Activated naive CD4-positive, alpha-beta T cell treated with anti-CD3 and anti-CD28 coated beads, Interleukin-2, amount 10 ng/mL, durations not matched to agents 7 days and 5 days (primary cell): ENCODE measurements around the gene WLS.

Source experiments
- CTCF ChIA-PET: fragments of 350-600 bp; sonication (Branson Sonifier 250); formaldehyde crosslinking; loops from one replicate; lab custom pipeline; 2021; ENCODE audit warnings: antibody characterized with exemption; lab: Charles Lee
- DNase-seq: peaks from one replicate; pipeline ENCODE4 v3.0.0-alpha.2; 2020
- H3K27ac Mint-ChIP-seq: one replicate; pipeline ENCODE4 v1.8.0; 2021; ENCODE audit warnings: mild to moderate bottlenecking, moderate library complexity, mixed read lengths
- H3K27me3 Mint-ChIP-seq: one replicate; pipeline ENCODE4 v1.8.0; 2021; ENCODE audit warnings: mild to moderate bottlenecking, mixed read lengths
- H3K36me3 Mint-ChIP-seq: one replicate; pipeline ENCODE4 v1.8.0; 2021; ENCODE audit warnings: mixed read lengths
- H3K4me1 Mint-ChIP-seq: one replicate; pipeline ENCODE4 v1.8.0; 2021; ENCODE audit warnings: mixed read lengths
- H3K4me3 Mint-ChIP-seq: one replicate; pipeline ENCODE4 v1.8.0; 2021; ENCODE audit warnings: mild to moderate bottlenecking, moderate library complexity, mixed read lengths
- H3K9me3 Mint-ChIP-seq: one replicate; pipeline ENCODE4 v1.8.0; 2021; ENCODE audit warnings: mixed read lengths

Gene WLS

DNA sequence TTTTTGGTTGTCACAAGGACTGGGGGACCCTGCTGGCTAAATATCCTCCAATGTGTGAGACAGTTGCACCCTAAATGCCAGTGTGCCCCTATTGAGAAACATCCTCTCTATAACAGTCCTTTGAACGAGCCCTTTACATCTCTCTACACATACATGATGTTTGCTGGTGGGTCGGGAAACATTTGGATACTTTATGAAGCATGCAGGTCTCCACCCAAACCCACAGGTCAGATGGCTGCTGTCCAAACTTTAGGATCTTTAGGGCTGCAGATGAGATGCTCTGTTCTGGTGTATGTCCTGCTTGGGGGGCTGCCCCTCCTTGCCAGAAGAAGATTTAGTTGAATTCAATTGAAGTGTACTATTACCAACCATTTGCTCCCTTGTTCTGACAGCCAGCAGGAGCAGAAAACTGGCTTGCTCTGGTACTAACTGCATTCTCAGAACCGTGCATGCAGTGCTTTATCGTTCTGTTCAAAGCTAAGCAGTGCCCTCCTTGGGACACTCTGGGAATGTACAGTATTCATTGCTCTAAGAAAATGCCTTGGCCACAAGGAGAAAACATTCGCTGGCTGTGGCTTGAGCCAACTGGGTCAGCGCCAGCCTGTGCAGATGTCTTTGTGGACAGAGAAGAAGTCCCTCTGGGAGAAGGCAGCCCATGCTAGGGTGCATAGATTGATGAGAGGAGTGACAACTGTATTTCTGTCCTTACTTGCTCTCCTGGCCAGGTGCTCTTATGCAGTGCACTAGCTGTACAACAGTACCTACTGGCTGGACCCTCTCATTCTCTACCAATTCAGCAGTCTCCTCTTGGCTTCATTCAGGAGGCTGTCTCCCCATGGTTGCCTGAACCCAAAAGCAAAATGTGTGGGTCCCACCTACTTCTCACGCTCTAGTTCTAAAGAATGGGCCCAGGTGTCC is 120.5 kb downstream of the WLS start:
- Mint-ChIP-seq H3K27me3 (peaks cover 9% of the 10 kb centered on the region), H3K4me1 (no peaks in the 10 kb centered on the region), H3K9me3 (no peaks in the 10 kb centered on the region), H3K36me3 (no peaks in the 10 kb centered on the region), H3K4me3 (no peak overlapping the region), H3K27ac (no peak overlapping the region)
- CTCF ChIA-PET, result interaction anchor here (1.6 kb wide), 1 partner anchor 9 kb away, joined by 3 read pairs; no protein-coding TSS in a partner anchor
- DNase-seq, result no peak

- CTCF ChIA-PET, result interaction anchor here (1.2 to 1.6 kb wide), 2 partner anchors 9 to 13 kb away, joined by 3 to 5 read pairs; no protein-coding TSS in a partner anchor
Observed at GRCh38 chr1:68107771-68108170, 124.6 kb downstream of the WLS start.

GRCh38 chr1:68103884-68104554 is 128.3 kb downstream of the WLS start:
- DNase-seq, result no peak
- Mint-ChIP-seq H3K27me3 (no peaks in the 10 kb centered on the region), H3K27ac (no peak overlapping the region), H3K4me1 (no peaks in the 10 kb centered on the region), H3K36me3 (no peaks in the 10 kb centered on the region), H3K9me3 (no peaks in the 10 kb centered on the region), H3K4me3 (no peak overlapping the region)
- CTCF ChIA-PET, result interaction anchor here (1.9 kb wide), 1 partner anchor 12 kb away, joined by 6 read pairs; no protein-coding TSS in a partner anchor

More at GRCh38 chr1:68107771-68108170, 124.6 kb downstream of the WLS start:
- H3K27me3 Mint-ChIP-seq, result peaks cover 6% of the 10 kb centered on the region
- H3K27ac Mint-ChIP-seq, result no peak overlapping the region
- DNase-seq, result no peak
- no peak overlapping the region for H3K4me3 Mint-ChIP-seq
- H3K9me3 Mint-ChIP-seq, result no peaks in the 10 kb centered on the region
- no peaks in the 10 kb centered on the region for H3K36me3 Mint-ChIP-seq
- H3K4me1 Mint-ChIP-seq, result no peaks in the 10 kb centered on the region

DNA sequence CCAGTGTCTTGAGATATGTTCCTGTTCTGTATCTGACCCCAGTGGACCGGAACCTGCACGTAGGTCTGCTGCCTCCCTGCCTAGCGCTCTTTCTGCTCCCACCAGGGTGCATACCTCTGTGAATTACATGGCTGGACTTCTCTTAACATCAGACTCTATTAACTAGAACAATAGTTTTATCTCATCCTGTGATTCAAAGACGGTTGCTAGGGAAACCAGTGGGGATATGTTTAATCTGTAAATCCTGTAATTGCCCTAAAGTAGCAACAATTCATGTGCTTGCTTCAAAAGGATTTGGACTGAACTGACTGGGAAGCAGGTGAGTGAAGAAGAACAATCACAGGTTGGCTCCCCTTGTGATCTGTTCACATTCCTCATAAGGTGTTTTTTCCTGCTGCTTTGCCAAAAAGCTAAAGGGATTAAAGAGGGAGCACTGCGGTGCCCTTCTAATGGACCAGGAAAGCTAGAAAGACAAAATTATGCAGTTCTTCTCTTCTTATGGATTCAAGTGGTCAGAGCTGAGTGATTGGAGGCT is 129.2 kb downstream of the WLS start:
- Mint-ChIP-seq H3K27me3 (no peaks in the 10 kb centered on the region), H3K9me3 (no peaks in the 10 kb centered on the region)

GRCh38 chr1:68101829-68102228 is 130.5 kb downstream of the WLS start:
- no peaks in the 10 kb centered on the region for H3K4me1 Mint-ChIP-seq
- H3K27ac Mint-ChIP-seq, result no peak overlapping the region
- no peaks in the 10 kb centered on the region for H3K9me3 Mint-ChIP-seq
- no peak overlapping the region for H3K4me3 Mint-ChIP-seq
- no peak for DNase-seq
- H3K27me3 Mint-ChIP-seq, result no peaks in the 10 kb centered on the region
- CTCF ChIA-PET, result no interaction called here
- H3K36me3 Mint-ChIP-seq, result no peaks in the 10 kb centered on the region

More for the DNA sequence above, 129.2 kb downstream of the WLS start:
- DNase-seq, result no peak
- CTCF ChIA-PET, result interaction anchor here (1.9 kb wide), 1 partner anchor 13 kb away, joined by 6 read pairs; no protein-coding TSS in a partner anchor
- no peaks in the 10 kb centered on the region for H3K36me3 Mint-ChIP-seq
- H3K27ac Mint-ChIP-seq, result no peak overlapping the region
- no peak overlapping the region for H3K4me3 Mint-ChIP-seq
- H3K4me1 Mint-ChIP-seq, result no peaks in the 10 kb centered on the region

- no peak overlapping the region for H3K4me3 Mint-ChIP-seq
- H3K27me3 Mint-ChIP-seq, result no peaks in the 10 kb centered on the region
- H3K36me3 Mint-ChIP-seq, result no peaks in the 10 kb centered on the region
- no peaks in the 10 kb centered on the region for H3K4me1 Mint-ChIP-seq
- DNase-seq, result no peak
- H3K27ac Mint-ChIP-seq, result no peak overlapping the region
- H3K9me3 Mint-ChIP-seq, result no peaks in the 10 kb centered on the region
- CTCF ChIA-PET, result no interaction called here
Observed at GRCh38 chr1:68100571-68100970, 131.8 kb downstream of the WLS start.

DNA sequence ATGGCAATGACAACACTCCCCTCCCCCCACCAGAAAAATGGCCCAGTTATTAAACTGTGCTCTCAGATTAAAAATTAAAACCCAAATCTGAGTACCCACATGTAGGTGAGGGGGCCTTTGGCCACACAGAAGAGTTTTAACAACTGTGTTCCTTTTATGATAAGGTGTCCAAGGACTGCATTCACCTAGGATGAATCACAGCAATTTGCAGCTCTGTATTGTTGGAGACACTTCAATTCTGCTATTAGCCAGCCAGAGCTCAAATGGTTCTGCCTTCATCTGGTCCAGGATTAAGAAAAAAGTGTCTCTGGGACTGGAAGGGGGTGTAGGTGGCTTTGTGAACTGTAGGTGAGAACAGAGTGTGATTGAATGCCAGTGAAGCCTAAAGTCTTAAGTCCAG is 138.6 kb downstream of the WLS start:
- Mint-ChIP-seq H3K27me3 (no peaks in the 10 kb centered on the region), H3K36me3 (no peaks in the 10 kb centered on the region), H3K9me3 (no peaks in the 10 kb centered on the region), H3K4me1 (no peaks in the 10 kb centered on the region), H3K4me3 (no peak overlapping the region), H3K27ac (no peak overlapping the region)
- DNase-seq, result no peak
- CTCF ChIA-PET, result interaction anchor here (0.5 kb wide), 1 partner anchor 882 kb away, joined by 3 read pairs; no protein-coding TSS in a partner anchor

- Mint-ChIP-seq H3K27me3 (no peaks in the 10 kb centered on the region), H3K9me3 (no peaks in the 10 kb centered on the region), H3K36me3 (no peaks in the 10 kb centered on the region), H3K4me1 (no peaks in the 10 kb centered on the region), H3K4me3 (no peak overlapping the region), H3K27ac (no peak overlapping the region)
- no peak for DNase-seq
- CTCF ChIA-PET, result no interaction called here
Observed at GRCh38 chr1:68087184-68087583, 145.1 kb downstream of the WLS start.

- Mint-ChIP-seq H3K9me3 (no peaks in the 10 kb centered on the region), H3K4me1 (no peaks in the 10 kb centered on the region), H3K4me3 (no peak overlapping the region), H3K27ac (no peak overlapping the region), H3K36me3 (no peaks in the 10 kb centered on the region), H3K27me3 (no peaks in the 10 kb centered on the region)
- DNase-seq, result no peak
- CTCF ChIA-PET, result no interaction called here
Observed at GRCh38 chr1:68085752-68086151, 146.6 kb downstream of the WLS start.

GRCh38 chr1:68083686-68084085 is 148.6 kb downstream of the WLS start:
- CTCF ChIA-PET, result no interaction called here
- Mint-ChIP-seq H3K4me3 (no peak overlapping the region), H3K4me1 (no peaks in the 10 kb centered on the region), H3K27ac (no peak overlapping the region), H3K27me3 (no peaks in the 10 kb centered on the region), H3K36me3 (no peaks in the 10 kb centered on the region), H3K9me3 (no peaks in the 10 kb centered on the region)
- no peak for DNase-seq

DNA sequence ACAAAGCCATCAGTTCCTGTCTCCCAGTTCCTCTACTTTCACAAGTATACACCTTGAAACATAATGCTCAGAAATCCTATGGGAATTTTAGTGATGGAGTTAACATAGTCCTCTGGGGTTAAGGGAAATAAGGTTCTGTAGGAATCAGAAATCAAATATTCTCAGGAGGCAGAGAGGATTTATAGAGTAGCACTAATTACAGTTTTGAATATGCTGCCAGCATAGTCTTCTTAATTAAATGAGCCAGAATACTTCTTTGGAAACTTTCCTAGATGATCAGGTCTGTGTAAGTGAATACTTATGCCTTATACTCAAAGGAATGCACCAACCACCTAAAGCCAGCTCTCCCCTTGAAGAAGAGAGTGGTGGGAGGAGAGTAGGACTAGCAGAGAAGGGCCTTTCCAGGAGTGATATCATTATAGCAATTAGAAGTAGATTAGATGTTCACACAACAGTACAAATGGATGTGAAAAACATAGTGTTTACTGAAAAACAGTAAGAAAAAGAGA is 150.5 kb downstream of the WLS start:
- H3K27ac Mint-ChIP-seq, result no peak overlapping the region
- H3K4me1 Mint-ChIP-seq, result no peaks in the 10 kb centered on the region
- no peaks in the 10 kb centered on the region for H3K9me3 Mint-ChIP-seq
- no peaks in the 10 kb centered on the region for H3K36me3 Mint-ChIP-seq
- no peak overlapping the region for H3K4me3 Mint-ChIP-seq
- no peaks in the 10 kb centered on the region for H3K27me3 Mint-ChIP-seq
- no peak for DNase-seq
- CTCF ChIA-PET, result no interaction called here

GRCh38 chr1:68078647-68079046 is 153.7 kb downstream of the WLS start:
- CTCF ChIA-PET, result no interaction called here
- Mint-ChIP-seq H3K27ac (no peak overlapping the region), H3K4me1 (no peaks in the 10 kb centered on the region), H3K36me3 (no peaks in the 10 kb centered on the region), H3K27me3 (no peaks in the 10 kb centered on the region), H3K4me3 (no peak overlapping the region), H3K9me3 (no peaks in the 10 kb centered on the region)
- DNase-seq, result no peak
